Measurements from ENCODE around the gene DMGDH. TPM values are rescaled to one million over a fixed set of nuclear protein-coding genes. Genes with fewer than 3 reads are reported as not detected.

DMGDH gene
- 2.3 and 2.7 TPM in 2 replicates for total RNA-seq

DNA sequence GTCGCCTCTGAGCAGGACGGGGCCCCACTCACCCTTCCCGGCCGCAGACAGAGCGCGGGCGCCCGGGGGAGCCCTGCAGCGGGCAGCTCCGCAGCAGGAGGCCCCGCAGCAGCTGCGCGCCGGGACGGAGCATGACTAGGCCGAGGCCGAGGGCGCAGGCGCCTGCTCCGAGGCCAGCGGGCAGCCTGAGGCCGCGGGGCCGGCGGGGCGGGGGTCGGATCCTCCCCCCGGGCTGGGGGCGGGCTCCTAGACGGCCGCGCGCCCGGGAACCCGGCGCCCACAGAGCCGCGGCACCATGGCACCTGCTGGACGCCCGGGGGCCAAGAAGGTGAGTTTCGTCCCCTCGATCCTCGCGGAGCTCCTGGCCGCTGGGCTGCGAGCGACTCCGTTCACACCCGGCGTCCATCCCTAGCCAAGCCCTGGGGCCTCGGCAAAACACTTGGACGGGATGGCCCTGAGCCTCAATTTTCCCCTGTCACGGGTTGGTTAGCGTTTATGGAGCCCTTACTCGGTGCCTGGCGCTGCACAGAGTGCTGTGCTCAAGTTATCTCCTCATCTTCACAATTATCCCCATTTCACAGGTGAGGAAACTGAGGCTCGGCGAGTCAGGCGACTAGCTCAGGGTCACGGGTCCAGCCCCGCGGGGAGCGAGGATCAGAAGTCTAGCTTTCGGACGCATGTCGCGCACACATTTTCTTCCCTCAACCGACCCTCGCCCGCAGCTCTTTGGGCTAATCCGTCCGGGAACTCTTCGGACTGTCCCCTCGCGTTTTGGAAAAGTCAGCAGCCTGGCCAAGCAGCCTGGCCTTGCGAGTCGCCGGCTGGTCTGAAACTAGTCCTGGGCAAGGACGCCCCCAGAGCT is at the start of gene DMGDH, which contains the start of gene BHMT2:
TSS of gene DMGDH (minus strand) at position 187 of the 862 bp plus-strand sequence. CDS start at position 133, 54 bp downstream.
TSS of gene BHMT2 (plus strand) at position 280 of the 862 bp plus-strand sequence. CDS start at position 296, 16 bp downstream.

DNA sequence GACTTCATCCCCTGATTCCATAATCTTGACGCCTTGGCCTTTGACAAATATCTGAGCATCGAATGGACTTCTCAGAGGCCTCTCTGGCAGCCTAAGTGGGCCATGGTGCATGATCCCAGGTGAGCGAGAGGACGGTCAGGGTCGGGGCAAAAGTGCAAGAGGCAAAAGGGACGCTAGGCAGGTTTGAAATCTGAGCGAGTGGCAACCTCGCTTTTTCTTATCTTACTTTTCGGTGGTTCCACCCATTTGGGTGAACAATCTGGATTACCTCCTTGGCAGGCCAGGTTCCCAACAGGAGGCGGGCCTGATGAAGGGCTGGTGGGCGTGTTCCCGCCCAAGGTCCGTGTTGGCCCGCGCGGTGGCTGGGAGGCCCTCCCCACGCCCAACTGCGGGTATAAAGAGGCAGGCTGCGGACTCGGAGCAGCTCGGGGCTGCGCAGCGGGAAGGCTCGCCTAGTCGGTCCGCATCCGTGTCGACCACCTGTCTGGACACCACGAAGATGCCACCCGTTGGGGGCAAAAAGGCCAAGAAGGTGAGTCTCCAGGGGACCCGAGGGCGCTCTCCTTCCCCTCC is 42.0 kb upstream of the DMGDH start, which contains the start of gene BHMT:
TSS of gene BHMT (plus strand) at position 423 of the 573 bp plus-strand sequence. CDS start at position 500, 77 bp downstream.

DNA sequence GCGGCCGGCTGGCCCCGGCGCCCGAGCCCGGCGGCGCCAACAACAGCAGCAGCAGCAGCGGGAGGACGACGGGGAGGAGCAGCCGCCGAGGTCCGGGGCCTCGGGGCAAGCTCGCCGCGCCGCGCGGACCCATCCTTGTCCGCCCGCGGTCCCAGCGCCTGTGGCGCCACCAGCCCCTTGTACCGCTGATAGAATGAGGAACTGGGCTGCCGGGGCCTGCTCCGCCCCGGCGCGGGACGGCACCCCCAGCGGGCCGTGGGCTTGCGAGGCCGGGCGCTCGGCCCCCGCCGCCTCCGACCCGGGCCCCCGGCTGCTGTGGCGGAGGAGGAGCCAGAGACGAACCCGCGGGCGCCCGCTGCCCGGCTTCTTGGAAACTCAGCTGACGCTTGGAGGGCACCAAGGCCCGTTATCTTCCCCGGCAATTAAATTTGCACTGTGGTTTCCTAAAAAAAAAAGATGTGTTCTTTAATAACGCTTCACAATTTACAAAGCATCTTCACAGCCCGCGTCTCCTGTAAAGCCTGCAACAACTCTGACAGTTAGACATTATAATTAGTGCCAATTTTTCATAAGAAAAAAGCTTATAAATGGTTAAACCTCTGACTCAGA is 84.3 kb downstream of the DMGDH start, which contains the start of gene ARSB:
TSS of gene ARSB (minus strand) at position 195 of the 609 bp plus-strand sequence. CDS start at position 133, 62 bp downstream.

Other genes with a start within 250 kb of the DMGDH start
- 15.4 and 17.0 TPM in 2 replicates for gene ARSB, start 84.4 kb downstream of the DMGDH start, total RNA-seq
- gene BHMT2, start 93 bp upstream of the DMGDH start, total RNA-seq: 3.4 and 6.6 TPM in 2 replicates
- gene BHMT, start 42.1 kb upstream of the DMGDH start, total RNA-seq: not detected in 2 replicates
- 11.8 and 15.6 TPM in 2 replicates for gene JMY, start 166.5 kb upstream of the DMGDH start, total RNA-seq

All from smooth muscle cell of bladder (primary cell).